Central memory CD4-positive, alpha-beta T cell (primary cell): ENCODE measurements around the gene BIRC5.
"Not testable (repeated sequence)": the region's sequence is repeated elsewhere in the genome, so short reads cannot be mapped to it uniquely, and the experiment has no call there.

Source experiments
- DNase-seq: peaks from one replicate; pipeline ENCODE4 v3.0.0; 2022

Gene BIRC5

GRCh38 chr17:78225088-78225865, 11.2 kb downstream of the BIRC5 start:
- no peak for DNase-seq

DNA sequence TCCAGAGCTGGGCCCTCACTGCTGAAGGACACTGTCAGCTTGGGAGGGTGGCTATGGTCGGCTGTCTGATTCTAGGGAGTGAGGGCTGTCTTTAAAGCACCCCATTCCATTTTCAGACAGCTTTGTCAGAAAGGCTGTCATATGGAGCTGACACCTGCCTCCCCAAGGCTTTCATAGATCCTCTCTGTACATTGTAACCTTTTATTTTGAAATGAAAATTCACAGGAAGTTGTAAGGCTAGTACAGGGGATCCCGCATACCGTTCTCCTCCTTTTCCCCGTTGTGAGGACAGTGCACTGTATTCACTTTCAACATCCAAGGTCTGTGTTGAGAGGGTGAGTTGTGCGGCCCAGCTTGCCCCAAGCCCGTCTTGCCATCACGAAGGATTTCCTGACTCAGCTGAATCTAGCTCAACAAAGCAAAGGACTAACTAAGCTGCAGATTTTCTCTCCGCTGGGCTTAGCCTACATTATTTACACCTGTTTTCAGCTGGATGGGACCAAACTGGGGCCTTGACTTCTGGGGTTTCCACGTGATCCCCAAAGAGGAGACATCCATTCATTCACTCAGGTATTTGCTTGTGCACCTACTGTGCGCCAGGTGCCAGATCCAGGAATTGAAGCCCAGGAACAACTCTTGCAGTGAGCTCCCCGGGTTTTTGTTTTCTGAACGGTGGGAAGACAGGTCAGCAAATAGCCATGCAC, 12.2 kb downstream of the BIRC5 start:
- DNase-seq: no peak

DNA sequence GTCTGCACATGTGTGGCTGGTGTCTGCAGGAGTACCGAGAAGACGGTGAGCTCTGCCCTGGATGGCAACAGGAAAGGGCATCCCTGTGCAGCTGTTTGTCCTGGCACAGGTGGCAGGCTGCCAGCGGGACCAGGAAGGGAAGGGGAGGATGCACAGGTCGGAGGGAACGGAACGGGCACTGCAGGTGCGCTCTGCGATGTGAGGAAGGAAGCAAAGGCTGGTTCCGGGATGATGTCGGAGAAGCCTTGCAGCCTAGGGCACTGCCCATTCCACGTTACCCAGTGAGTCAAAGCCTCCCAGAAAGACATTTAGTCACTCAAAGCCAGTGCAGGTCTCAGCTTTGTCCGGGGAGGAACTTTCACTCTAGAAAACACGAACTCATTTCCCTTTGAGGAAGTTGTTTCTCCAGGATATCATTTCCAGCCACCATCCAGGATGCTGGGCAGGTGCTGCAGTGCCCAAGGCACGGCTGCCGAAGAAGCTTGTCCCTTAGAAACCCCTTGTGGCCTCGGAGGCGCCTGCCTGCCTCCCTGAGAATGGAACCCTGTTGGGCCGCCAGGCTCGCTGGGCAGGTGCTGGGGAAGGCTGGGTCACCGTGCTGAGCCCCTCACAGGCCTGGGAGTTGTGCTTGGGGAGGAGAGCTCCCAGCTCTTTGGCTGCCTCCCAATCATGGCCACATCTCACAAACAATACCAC, 12.9 kb downstream of the BIRC5 start:
- DNase-seq: no peak

- no peak for DNase-seq
Measured at GRCh38 chr17:78227455-78227916, 13.4 kb downstream of the BIRC5 start.

GRCh38 chr17:78228176-78228575, 14.1 kb downstream of the BIRC5 start:
- DNase-seq: no peak

DNA sequence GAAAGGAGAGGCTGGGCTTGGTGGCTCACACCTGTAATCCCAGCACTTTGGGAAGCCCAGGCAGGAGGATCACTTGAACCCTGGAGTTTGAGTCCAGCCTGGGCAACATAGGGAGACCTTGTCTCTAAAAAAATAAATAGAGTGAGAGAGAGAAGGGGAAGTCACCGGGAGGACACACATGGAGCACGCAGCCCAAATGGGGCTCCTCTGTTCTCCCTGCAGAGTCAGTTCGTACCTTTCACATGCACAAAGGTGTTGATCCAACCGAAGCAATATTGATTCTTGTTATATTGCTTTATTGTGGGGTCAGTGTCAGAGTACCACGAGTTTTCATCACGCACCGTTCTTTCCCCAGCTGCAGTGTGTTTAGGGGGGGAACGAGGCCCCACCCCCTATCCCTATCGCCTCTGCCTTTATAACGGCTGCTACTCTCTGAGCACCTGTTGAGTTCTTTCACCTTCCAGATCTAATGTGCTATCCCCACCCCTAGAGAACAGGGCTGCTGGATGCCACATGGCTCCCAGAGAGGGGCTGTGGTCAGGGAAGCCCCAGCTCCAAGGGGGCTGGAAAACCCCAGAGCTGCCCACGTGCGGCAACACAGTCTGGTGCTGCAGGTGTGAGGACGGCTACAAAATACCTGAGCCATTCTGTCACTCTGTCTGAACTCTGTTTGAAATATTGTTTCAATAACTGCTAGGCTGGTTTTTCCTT, 16.4 kb downstream of the BIRC5 start:
- DNase-seq: no peak

DNA sequence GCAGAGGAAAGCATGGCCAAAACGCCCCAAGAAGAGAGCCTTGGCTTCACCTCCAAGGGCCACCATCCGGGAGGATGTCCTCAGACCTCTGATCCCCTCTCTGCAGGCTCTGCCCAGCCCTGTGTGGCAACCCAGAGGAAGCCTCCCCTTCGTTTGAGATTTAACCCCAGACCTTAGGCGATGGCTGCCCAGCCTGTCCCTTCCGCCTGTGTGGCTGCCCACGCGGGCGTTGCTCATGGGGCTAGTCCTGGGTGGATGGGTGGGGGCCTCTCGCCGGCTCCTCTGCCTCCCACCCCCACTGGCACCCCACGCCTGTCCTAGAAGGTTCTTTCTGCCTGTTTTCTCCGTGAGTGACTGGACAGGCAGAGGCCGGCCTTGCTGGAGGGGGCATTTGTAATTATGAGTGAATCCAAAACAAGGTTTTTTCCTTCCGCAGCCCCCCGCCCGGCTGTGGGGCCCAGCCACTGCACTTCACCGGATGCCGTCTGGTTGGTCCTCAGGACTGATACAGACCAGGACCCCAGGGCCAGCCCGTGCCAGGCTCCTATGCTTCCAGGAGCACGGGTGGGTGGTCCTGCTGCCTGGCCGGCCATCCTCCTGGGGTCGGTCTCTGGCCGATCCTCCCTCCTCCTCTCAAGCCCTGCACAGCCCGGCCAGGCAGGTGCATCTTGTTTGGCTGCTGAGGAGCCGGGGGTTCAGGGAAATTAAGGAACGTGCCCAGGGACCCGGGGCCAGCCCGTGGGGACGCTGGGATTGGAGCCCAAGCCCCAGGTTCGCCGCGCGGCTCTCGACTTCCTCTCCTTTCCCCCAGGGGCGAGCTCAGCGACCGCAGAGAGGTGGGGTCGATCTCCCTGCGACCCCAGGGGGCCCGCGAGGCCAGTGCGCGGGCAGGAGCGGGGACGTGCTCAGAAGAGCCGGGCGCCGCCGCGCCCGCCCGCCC, 17.2 kb downstream of the BIRC5 start, which contains the start of gene TMEM235:
Gene TMEM235 (plus strand): TSS at position 636 of the 940 bp plus-strand sequence. CDS start 393 bp downstream, outside the sequence.
- no peak for DNase-seq

DNA sequence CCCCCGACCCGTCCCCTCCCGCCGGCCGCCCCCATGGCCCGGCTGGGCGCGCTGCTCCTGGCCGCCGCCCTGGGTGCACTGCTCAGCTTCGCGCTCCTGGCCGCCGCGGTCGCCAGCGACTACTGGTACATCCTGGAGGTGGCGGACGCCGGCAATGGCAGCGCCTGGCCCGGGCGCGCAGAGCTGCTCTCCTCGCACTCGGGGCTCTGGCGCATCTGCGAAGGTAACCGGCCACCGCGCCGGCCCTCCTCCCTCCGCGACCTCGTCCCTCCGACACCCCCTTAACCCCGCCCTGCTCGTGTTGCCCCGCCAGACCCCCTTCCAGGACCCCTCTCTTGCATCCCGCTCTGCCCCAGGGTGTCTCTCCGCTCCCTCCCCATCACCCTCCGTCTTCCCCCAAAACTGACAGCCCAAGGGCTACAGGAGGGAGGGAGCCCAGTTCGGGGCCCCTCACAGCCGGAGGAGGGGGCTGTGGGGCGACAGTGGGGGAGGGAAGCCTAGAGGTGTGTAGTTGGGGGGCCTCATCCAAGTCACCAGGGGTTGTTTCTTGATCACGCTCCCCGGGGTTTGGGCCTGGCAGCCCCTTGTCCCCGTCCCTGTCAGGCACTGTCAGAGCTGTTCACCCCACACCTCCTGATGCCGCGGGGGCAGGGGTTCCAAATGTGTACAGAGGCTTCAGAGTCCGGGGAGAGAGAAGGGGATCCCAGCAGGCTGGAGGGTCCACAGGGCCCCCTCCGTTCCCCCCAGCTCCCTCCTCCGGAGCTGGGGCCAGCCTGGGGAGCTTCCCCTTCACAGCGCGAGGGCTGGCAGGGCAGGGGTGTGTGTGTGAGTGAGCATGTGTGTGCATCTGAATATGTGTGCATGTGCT, 18.2 kb downstream of the BIRC5 start:
- DNase-seq: no peak

DNA sequence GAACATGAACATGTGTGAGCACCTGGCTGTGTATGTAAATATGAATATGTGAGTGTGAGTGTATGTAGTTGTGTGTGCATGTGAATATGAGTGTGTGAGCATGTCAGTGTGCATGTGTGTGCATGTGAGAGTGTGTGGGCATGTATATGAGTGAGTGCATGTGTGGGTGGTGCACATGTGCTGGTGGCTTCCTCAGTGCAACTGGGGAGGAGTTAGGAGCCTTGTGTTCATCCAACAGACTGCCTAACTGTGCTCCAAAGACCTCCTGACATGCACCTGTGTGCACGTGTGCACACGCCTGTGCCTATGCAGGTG, 18.8 kb downstream of the BIRC5 start:
- DNase-seq: no peak

DNA sequence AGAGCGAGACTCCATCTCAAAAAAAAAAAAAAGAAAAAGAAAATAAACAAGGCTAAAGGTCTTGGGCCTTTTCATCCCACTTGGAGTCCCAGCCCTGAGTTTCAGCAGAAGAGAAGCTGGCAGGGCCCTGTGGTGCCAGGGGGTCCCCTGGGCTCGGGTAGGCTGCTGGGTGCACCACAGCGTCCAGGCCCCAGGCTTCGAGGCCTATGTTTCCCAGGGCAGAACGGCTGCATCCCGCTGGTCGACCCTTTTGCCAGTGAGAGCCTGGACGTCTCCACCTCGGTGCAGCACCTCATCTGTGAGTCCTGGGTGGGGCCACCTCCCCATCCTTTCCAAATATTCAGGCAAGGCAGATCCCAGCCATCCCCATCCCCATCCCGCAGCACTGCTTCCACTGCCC, 19.6 kb downstream of the BIRC5 start:
- no peak for DNase-seq

DNA sequence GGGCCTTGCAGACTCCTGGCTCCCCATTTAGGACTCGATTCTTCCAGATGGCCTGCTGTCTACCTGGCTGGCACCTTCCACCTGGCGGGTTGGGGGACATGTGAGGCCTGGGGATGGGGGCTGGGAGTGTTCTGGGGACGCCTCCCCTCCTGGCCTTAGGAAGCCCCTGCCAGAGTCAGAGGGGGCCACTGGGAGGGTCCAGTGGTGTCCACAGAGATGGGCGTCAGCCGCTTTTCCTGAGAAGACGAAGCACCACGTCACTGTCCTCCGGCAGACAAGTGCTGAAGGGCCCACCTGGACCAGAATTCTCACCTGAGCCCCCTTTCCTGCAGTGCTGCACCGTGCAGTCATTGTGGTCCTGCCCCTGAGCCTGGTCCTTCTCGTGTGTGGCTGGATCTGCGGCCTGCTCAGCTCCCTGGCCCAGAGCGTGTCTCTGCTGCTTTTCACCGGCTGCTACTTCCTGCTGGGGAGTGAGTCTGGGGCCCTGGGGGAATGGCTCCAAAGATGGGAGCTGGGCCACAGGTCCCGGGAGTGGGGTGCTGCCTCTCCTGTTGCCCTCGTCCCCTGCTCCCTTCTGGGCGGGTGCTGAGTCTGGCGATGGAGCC, 20.3 kb downstream of the BIRC5 start:
- DNase-seq: no peak

- not testable (repeated sequence) for DNase-seq
Measured at GRCh38 chr17:78235022-78235421, 21.0 kb downstream of the BIRC5 start.

- no peak for DNase-seq
Measured at GRCh38 chr17:78235885-78236284, 21.8 kb downstream of the BIRC5 start.

DNA sequence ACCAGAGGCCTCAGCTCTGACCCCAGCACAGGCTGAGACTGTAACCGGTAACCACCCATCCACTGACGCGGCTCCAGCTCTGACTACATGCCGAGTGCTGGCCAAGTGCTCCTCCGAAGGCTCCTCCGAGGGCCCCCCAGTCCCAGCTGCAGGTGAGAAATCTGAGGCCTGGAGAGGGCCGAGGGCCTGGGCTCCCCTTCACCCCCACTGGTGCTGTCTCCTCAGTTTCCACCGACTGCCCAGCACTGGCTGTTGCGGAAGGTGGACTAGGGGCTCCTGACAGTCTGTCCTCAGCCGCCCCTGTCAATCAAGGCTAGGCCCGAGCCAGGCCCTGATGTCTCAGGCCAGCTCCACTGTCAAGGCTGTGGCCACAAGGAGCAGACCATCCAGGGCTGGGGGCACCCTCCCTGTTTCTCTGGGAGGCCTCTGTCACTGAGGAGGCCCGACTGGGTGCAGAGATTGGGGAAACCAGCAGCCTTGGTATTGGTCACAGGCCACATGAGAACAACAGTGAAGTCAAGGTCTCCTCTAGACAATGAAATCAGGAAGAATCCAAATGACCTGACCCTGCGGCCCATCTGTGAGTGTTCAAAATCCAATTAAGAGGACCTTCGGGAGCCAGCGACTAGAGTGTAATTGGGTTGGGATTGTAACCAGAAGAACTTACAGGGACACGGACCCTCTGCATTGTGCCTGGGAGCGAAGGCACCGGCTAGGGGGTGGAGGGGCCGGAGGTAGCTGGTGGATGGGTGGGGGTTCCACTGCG, 22.5 kb downstream of the BIRC5 start:
- no peak for DNase-seq

DNA sequence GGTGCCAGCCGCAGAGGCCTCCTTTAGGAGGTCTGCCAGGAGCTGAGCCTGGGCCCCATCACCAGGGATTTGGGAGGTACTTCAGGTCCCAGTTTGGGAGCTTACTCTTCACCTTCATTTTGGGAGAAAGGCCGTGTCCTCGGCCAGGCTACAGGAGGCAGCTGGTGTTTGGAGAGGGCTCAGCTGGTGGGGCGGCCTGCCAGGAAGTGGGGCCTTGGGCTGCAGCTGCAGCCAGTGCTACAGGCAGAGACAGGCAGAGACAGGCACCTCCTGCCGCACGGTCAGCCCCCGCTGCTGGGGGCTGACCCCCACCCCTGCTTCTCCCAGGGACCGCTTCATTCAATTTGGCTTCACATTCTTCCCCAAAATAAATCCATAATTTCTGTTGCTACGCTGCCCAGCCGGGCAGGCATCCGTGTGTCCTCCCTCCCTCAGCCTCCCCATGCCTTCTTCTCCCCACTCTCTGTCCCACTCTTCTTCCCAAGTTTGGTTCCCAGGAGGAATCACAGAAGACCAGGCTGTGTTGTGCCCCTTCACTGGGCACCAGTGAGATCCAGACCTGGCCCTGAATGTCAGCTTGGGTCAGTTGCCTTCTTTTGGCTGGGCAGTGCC, 23.5 kb downstream of the BIRC5 start:
- DNase-seq: no peak

- no peak for DNase-seq
Measured at GRCh38 chr17:78238823-78239488, 24.9 kb downstream of the BIRC5 start.

GRCh38 chr17:78239489-78239931, 25.5 kb downstream of the BIRC5 start:
- no peak for DNase-seq

DNA sequence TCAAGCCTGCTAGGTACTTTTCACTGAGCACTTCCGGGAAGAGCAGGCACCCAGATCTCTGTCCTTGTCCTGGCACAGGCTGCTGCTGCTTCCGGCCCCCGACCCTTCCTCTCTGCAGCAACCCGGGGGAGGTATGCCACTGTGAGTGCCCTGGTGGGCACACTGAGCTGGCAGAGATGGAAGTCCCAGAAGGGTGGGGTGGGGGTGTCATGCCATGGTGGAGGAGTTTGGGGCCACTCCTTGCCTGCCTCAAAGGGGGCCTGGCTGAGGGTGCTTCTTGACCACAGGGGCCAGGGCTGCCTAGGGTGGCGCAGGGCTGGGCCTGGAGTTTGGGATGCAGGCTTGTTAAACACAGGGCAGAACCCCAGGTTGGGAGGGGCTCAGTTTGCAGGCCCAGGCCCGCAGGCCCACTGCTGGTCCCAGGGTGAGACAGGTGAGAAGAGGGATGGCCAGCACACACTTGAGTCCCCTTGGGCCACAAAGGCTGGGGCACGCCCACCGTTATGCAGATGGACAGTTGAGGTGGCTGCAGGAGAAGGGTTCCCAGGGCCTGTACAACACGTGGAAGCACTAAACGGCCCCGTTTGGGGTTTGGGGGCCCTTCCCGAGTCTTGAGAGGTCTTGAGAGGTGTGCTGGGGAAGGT, 26.1 kb downstream of the BIRC5 start:
- no peak for DNase-seq
